Neural crest cell (in vitro differentiated cells): ENCODE measurements around the gene C17orf78. TPM values are rescaled to one million over a fixed set of nuclear protein-coding genes. Genes with fewer than 3 reads are reported as not detected.

ENCODE experiments used
- DNase-seq: peaks from one replicate; pipeline ENCODE4 v3.0.0; 2021; ENCODE audit warnings: low read depth, mixed read lengths, low spot score
- H3K27ac Mint-ChIP-seq: one replicate; pipeline ENCODE4 v1.8.0; 2021; ENCODE audit warnings: mild to moderate bottlenecking, mixed read lengths; ENCODE audit not compliant: unreplicated experiment
- H3K27me3 Mint-ChIP-seq: 2 replicates; pipeline ENCODE4 v1.8.0; 2021; ENCODE audit warnings: low read depth, mild to moderate bottlenecking, mixed read lengths
- H3K36me3 Mint-ChIP-seq: 2 replicates; pipeline ENCODE4 v1.8.0; 2021; ENCODE audit warnings: low read depth, mild to moderate bottlenecking, mixed read lengths
- H3K4me1 Mint-ChIP-seq: 2 replicates; pipeline ENCODE4 v1.8.0; 2021; ENCODE audit warnings: mixed read lengths
- H3K4me3 Mint-ChIP-seq: one replicate; pipeline ENCODE4 v1.8.0; 2021; ENCODE audit warnings: mild to moderate bottlenecking, mixed read lengths
- H3K9me3 Mint-ChIP-seq: 2 replicates; pipeline ENCODE4 v1.8.0; 2021; ENCODE audit warnings: mixed read lengths
- total RNA-seq: library from RNA; stranded (reverse); gene quantifications from 2 replicates; pipeline ENCODE4 v1.2.1, GENCODE V29; 2021
- TF ChIP-seq, protein P1 (sequence below): fragments of 200-600 bp; sonication (generic); conservative IDR thresholded peaks from 2 replicates; pipeline ENCODE4 v1.5.0; 2021; ENCODE audit warnings: antibody characterized with exemption, mild to moderate bottlenecking

The C17orf78 gene
- total RNA-seq, 1 donor from 2014 or later = not detected

DNA sequence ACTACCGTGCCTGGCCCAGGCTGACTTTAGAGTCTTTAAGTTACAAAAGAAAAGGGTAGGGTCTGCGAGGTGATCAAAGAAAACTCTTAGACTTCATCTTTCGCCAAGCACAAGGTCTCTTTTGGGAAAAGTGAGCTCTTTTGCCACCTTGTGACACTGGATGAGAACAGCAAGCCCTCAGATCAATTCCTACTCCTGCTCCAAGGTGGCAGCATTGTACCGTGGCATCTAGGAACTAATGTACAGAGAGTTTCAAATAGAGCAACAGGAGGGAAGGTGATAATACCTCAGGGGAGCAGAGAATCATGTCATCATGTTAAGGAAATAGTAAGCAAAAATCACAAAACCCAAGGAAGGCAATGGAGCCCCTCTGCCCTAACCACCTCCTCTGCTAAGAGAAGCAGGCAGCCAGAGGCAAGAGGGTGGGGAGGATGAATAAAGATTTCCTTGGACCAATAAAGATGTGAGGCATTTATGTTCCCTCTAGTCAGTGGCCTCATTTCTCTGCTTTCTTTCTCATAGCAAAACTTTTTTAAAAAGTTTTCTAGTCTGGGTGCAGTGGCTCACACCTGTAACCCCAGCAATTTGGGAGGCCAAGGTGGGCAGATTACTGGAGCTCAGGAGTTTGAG is 2.1 kb upstream of the C17orf78 start:
- Mint-ChIP-seq H3K27ac (no peak overlapping the region), H3K9me3 (no peaks in the 10 kb centered on the region), H3K4me3 (no peak overlapping the region), H3K27me3 (no peaks in the 10 kb centered on the region), H3K4me1 (peaks cover 6% of the 10 kb centered on the region), H3K36me3 (no peaks in the 10 kb centered on the region)
- TF ChIP-seq, protein P1, sequence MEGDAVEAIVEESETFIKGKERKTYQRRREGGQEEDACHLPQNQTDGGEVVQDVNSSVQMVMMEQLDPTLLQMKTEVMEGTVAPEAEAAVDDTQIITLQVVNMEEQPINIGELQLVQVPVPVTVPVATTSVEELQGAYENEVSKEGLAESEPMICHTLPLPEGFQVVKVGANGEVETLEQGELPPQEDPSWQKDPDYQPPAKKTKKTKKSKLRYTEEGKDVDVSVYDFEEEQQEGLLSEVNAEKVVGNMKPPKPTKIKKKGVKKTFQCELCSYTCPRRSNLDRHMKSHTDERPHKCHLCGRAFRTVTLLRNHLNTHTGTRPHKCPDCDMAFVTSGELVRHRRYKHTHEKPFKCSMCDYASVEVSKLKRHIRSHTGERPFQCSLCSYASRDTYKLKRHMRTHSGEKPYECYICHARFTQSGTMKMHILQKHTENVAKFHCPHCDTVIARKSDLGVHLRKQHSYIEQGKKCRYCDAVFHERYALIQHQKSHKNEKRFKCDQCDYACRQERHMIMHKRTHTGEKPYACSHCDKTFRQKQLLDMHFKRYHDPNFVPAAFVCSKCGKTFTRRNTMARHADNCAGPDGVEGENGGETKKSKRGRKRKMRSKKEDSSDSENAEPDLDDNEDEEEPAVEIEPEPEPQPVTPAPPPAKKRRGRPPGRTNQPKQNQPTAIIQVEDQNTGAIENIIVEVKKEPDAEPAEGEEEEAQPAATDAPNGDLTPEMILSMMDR = peak; percentile 96
- DNase-seq = peak; percentile 55

DNA sequence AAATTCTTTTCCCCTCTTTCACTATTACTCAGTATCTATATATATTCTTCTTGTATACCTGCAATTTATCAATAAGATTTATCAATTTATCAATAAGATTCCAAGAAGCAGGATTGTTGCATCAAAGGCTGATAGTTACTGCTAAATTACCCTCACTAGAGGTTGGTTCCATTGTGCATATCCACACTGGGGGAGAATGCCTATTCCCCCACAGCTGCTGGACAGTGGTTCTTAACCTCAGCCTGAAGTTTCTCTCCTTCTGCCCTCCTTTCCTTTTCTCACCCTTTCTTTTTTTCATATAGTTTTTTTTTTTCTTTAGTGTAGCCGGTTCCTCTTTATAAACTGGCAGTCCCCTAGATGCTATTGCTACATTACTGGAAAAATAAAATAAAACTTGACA is 6.3 kb downstream of the C17orf78 start:
- peaks cover 4% of the 10 kb centered on the region for H3K36me3 Mint-ChIP-seq
- H3K4me3 Mint-ChIP-seq = no peak overlapping the region

DNA sequence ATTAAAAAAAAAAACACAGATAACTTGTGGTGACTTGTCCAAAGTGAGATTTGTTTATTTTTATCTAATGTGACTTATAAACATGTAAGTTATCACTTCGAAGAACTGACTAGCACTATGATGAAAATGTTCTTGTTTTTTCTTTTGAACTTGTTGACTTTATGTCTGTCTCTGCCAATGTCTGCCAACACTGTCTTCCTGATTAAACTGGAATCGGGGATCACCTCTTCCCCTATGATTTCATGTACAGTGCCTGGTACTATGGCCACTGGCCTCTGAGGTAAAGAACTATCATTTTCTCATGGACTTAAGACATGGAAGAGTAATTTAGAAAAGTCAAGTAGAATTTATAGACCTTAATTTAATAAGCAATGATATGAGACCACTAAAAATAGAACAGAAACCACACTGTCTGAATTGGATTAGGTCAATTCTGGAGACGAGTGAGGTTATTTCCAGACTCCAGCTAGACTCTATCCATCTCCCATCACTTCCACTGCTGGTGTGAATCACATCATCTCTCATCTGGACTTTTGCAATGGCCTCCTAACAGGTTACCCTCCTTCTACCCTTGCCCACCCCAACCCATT is 8.9 kb downstream of the C17orf78 start:
- H3K36me3 Mint-ChIP-seq = peaks cover 4% of the 10 kb centered on the region
- DNase-seq = no peak
- no peaks in the 10 kb centered on the region for H3K9me3 Mint-ChIP-seq
- TF ChIP-seq, protein P1 = no peak
- H3K4me1 Mint-ChIP-seq = peaks cover 4% of the 10 kb centered on the region
- H3K27ac Mint-ChIP-seq = no peak overlapping the region
- H3K27me3 Mint-ChIP-seq = no peaks in the 10 kb centered on the region
- no peak overlapping the region for H3K4me3 Mint-ChIP-seq

More for the DNA sequence above, 6.3 kb downstream of the C17orf78 start:
- Mint-ChIP-seq H3K9me3 (no peaks in the 10 kb centered on the region), H3K27me3 (no peaks in the 10 kb centered on the region), H3K4me1 (peaks cover 4% of the 10 kb centered on the region), H3K27ac (no peak overlapping the region)
- DNase-seq = no peak
- TF ChIP-seq, protein P1 = no peak

DNA sequence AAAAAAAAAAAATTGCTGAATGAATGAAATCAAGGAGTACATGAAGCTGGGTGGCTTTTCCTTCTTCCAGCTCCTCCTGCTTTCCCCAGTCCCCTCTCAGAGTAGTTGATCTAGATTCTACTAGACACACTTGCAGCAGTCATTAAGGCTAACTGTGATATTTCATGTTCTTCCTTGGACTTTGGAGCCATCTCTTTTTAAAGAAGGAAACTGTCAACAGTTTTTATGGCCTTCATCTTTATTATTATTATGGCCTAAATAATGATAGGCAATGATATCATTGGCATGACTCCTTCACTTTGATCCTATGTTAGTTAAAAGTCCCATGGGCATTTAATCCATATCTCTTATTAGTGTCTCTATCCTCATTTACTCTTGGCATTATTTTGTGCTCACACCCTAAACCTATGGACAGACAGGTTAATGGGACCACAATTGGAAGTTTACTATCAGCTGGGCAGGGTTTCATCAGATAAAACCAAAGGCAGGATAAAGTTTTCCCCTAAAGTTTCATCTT is 9.7 kb downstream of the C17orf78 start:
- H3K4me3 Mint-ChIP-seq = no peak overlapping the region
- peaks cover 4% of the 10 kb centered on the region for H3K4me1 Mint-ChIP-seq
- H3K27me3 Mint-ChIP-seq = no peaks in the 10 kb centered on the region
- H3K36me3 Mint-ChIP-seq = peaks cover 4% of the 10 kb centered on the region
- TF ChIP-seq, protein P1 = no peak
- no peak overlapping the region for H3K27ac Mint-ChIP-seq
- H3K9me3 Mint-ChIP-seq = no peaks in the 10 kb centered on the region
- DNase-seq = no peak

DNA sequence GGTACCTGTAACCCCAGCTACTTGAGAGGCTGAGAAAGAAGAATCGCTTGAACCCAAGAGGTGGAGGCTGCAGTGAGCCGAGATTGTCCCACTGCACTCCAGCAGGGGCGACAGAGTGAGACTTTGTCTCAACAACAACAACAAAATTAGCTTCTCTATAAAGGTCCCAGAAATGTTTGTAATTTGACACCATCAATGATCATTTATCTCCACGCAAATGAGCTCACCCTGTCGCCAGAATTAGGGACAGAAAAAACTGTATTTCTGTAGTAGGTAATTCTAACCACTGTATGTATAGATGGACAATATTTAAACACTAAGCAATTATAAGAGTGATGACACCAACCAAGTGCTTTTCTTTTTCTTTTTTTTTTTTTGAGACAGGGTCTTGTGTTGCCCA is 10.7 kb downstream of the C17orf78 start:
- DNase-seq = no peak
- H3K36me3 Mint-ChIP-seq = no peaks in the 10 kb centered on the region
- H3K27ac Mint-ChIP-seq = no peak overlapping the region
- TF ChIP-seq, protein P1 = no peak
- no peak overlapping the region for H3K4me3 Mint-ChIP-seq
- H3K27me3 Mint-ChIP-seq = no peaks in the 10 kb centered on the region
- H3K9me3 Mint-ChIP-seq = no peaks in the 10 kb centered on the region
- H3K4me1 Mint-ChIP-seq = peaks cover 4% of the 10 kb centered on the region
